AG09309 (cell line): ENCODE results near the gene EXD2.

Source experiments
- DNase-seq: peaks from one replicate; pipeline ENCODE4 v3.0.0-alpha.2; 2010; ENCODE audit warnings: low read depth
- H3K4me3 ChIP-seq: 2 replicates; pipeline ENCODE4 v1.5.1; 2011; ENCODE audit warnings: mild to moderate bottlenecking, low read depth, low read length, moderate library complexity; ENCODE audit not compliant: control insufficient read depth
- CTCF ChIP-seq: IDR thresholded peaks from 2 replicates; pipeline ENCODE4 v1.5.1; 2011; ENCODE audit warnings: mild to moderate bottlenecking, low read depth, low read length, inconsistent platforms; ENCODE audit not compliant: insufficient read depth, control insufficient read depth; ENCODE audit errors: missing control alignments

The EXD2 gene

GRCh38 chr14:69237142-69237541 lies 45.8 kb downstream of the EXD2 start:
- H3K4me3 ChIP-seq = no peak overlapping the region
- no peak for DNase-seq
- no peak for TF ChIP-seq CTCF

- no peak overlapping the region for H3K4me3 ChIP-seq
- no peak for TF ChIP-seq CTCF
- no peak for DNase-seq
Measured at GRCh38 chr14:69237584-69237983, 46.3 kb downstream of the EXD2 start.

- no peak for TF ChIP-seq CTCF
- no peak overlapping the region for H3K4me3 ChIP-seq
- no peak for DNase-seq
Measured at GRCh38 chr14:69238883-69239282, 47.6 kb downstream of the EXD2 start.

GRCh38 chr14:69240527-69241173 lies 49.4 kb downstream of the EXD2 start:
- TF ChIP-seq CTCF = no peak
- H3K4me3 ChIP-seq = no peak overlapping the region
- no peak for DNase-seq

GRCh38 chr14:69241577-69241976 lies 50.3 kb downstream of the EXD2 start:
- DNase-seq = no peak
- no peak overlapping the region for H3K4me3 ChIP-seq
- TF ChIP-seq CTCF = no peak

GRCh38 chr14:69242311-69243224 lies 51.3 kb downstream of the EXD2 start:
- TF ChIP-seq CTCF = peak; percentile 48
- H3K4me3 ChIP-seq = no peak overlapping the region
- DNase-seq = peak; percentile 55
